Caco-2 (cell line): ENCODE results near the gene FN1. TPM values are rescaled to one million over a fixed set of nuclear protein-coding genes. Genes with fewer than 3 reads are reported as not detected.

ENCODE experiments used
- BruUV-seq: library from RNA; stranded (reverse); fragments of 400-500 nt; replicated peaks from 2 replicates; lab custom pipeline; 2021; lab: Mats Ljungman, UMichigan
- CTCF ChIA-PET: fragments of 300-600 bp; sonication (Branson Sonifier 250); formaldehyde crosslinking; loops from one replicate; lab custom pipeline; 2022; ENCODE audit warnings: antibody characterized with exemption; lab: Charles Lee
- POLR2A ChIA-PET: fragments of 300-600 bp; sonication (Branson Sonifier 250); formaldehyde crosslinking; loops from one replicate; lab custom pipeline; 2022; ENCODE audit warnings: antibody characterized with exemption; lab: Charles Lee
- DNase-seq, 2 experiments: peaks; one replicate each; pipeline versions ENCODE4 v3.0.0 to v3.0.0-alpha.2; 2020 to 2022
- H3K27me3 ChIP-seq: replicated peaks from 2 replicates; pipeline ENCODE4 v1.6.0; 2011; ENCODE audit warnings: low read length; ENCODE audit not compliant: control insufficient read depth, insufficient read depth
- H3K36me3 ChIP-seq: 2 replicates; pipeline ENCODE4 v1.5.1; 2011; ENCODE audit warnings: low read length; ENCODE audit not compliant: control insufficient read depth, insufficient read depth
- H3K4me1 ChIP-seq: fragments of 250-450 bp; sonication (Bioruptor Pico); 2 replicates; pipeline ENCODE4 v1.5.1; 2020; ENCODE audit warnings: mild to moderate bottlenecking
- H3K4me3 ChIP-seq: 2 replicates; pipeline ENCODE4 v1.5.1; 2011; ENCODE audit warnings: low read depth, mild to moderate bottlenecking, control low read depth, low read length
- H3K9me3 ChIP-seq: fragments of 250-450 bp; sonication (Bioruptor Pico); 2 replicates; pipeline ENCODE4 v1.5.1; 2020; ENCODE audit warnings: mild to moderate bottlenecking, moderate library complexity
- H3K27ac Mint-ChIP-seq: one replicate; pipeline ENCODE4 v1.8.0; 2022; ENCODE audit warnings: mixed read lengths; ENCODE audit not compliant: unreplicated experiment
- H3K27me3 Mint-ChIP-seq: one replicate; pipeline ENCODE4 v1.8.0; 2022; ENCODE audit warnings: mixed read lengths; ENCODE audit not compliant: insufficient read depth, unreplicated experiment
- H3K36me3 Mint-ChIP-seq: one replicate; pipeline ENCODE4 v1.8.0; 2022; ENCODE audit warnings: mild to moderate bottlenecking, mixed read lengths; ENCODE audit not compliant: insufficient read depth, unreplicated experiment
- H3K4me1 Mint-ChIP-seq: one replicate; pipeline ENCODE4 v1.8.0; 2022; ENCODE audit warnings: low read depth, mixed read lengths; ENCODE audit not compliant: unreplicated experiment
- H3K4me3 Mint-ChIP-seq: one replicate; pipeline ENCODE4 v1.8.0; 2022; ENCODE audit warnings: mild to moderate bottlenecking, moderate library complexity, mixed read lengths; ENCODE audit not compliant: unreplicated experiment
- H3K9me3 Mint-ChIP-seq: one replicate; pipeline ENCODE4 v1.8.0; 2022; ENCODE audit warnings: mixed read lengths; ENCODE audit not compliant: unreplicated experiment
- intact Hi-C: fragments of 100-400 bp; cut with micrococcal nuclease; formaldehyde crosslinking; loops from one replicate; pipeline ENCODE4 v1.10.0; 2022; ENCODE audit not compliant: unreplicated experiment
- total RNA-seq: library from RNA; stranded (reverse); gene quantifications from 2 replicates; pipeline ENCODE4 v1.2.3, GENCODE V29; 2022
- TF ChIP-seq, protein P1 (sequence below), 2 experiments: fragments of 200-600 bp in 1 of 2; IDR thresholded peaks; 1 replicate in 1 of 2; 2 replicates in 1 of 2; pipeline versions ENCODE4 v1.5.1 to v1.8.0; 2011 to 2022; ENCODE audit warnings: antibody characterized with exemption in 1 of 2, control low read depth in 1 of 2, inconsistent platforms in 1 of 2, low read depth in 1 of 2, low read length in 1 of 2, mild to moderate bottlenecking in 1 of 2, moderate library complexity in 1 of 2; ENCODE audit not compliant: insufficient read depth in 1 of 2, severe bottlenecking in 1 of 2, unreplicated experiment in 1 of 2

FN1 gene
- total RNA-seq, 1 experiment from 2014 or later, result 3,805 TPM

- Histone ChIP-seq H3K9me3 (no peaks in the 10 kb centered on the region), H3K36me3 (peaks cover 10% of the 10 kb centered on the region), H3K27me3 (no peaks in the 10 kb centered on the region), H3K4me3 (no peak overlapping the region), H3K4me1 (peaks cover 10% of the 10 kb centered on the region; the same call in 1 of the 2 replicates)
- H3K36me3 Mint-ChIP-seq, result peaks cover 99% of the 10 kb centered on the region
- H3K27me3 Mint-ChIP-seq, result no peaks in the 10 kb centered on the region
- TF ChIP-seq, protein P1, sequence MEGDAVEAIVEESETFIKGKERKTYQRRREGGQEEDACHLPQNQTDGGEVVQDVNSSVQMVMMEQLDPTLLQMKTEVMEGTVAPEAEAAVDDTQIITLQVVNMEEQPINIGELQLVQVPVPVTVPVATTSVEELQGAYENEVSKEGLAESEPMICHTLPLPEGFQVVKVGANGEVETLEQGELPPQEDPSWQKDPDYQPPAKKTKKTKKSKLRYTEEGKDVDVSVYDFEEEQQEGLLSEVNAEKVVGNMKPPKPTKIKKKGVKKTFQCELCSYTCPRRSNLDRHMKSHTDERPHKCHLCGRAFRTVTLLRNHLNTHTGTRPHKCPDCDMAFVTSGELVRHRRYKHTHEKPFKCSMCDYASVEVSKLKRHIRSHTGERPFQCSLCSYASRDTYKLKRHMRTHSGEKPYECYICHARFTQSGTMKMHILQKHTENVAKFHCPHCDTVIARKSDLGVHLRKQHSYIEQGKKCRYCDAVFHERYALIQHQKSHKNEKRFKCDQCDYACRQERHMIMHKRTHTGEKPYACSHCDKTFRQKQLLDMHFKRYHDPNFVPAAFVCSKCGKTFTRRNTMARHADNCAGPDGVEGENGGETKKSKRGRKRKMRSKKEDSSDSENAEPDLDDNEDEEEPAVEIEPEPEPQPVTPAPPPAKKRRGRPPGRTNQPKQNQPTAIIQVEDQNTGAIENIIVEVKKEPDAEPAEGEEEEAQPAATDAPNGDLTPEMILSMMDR (IDR thresholded peaks at IDR 0.05; ENCODE audit: insufficient read depth in 1 of 2, low read depth in 1 of 2, low read length in 1 of 2, severe bottlenecking in 1 of 2, unreplicated experiment in 1 of 2), result peak; percentile 6 to 24
- peak in 1 of 2 experiments; percentile 45 for DNase-seq
- intact Hi-C loops, result loop anchor here (2.0 kb wide), 1 partner anchor 533 kb away; no protein-coding TSS in a partner anchor
- no peak overlapping the region for H3K27ac Mint-ChIP-seq
- CTCF ChIA-PET, result no interaction called here
- peaks cover 26% of the 10 kb centered on the region for H3K4me1 Mint-ChIP-seq
- H3K4me3 Mint-ChIP-seq, result no peak overlapping the region
- no TSS peak for BruUV-seq
- POLR2A ChIA-PET, result interaction anchor here (0.6 kb wide), 1 partner anchor 32 kb away, joined by 3 read pairs; no protein-coding TSS in a partner anchor
- H3K9me3 Mint-ChIP-seq, result no peaks in the 10 kb centered on the region
These were observed 38.1 kb downstream of the FN1 start for GRCh38 chr2:215397632-215398341.

- peaks cover 14% of the 10 kb centered on the region for H3K36me3 ChIP-seq
- Mint-ChIP-seq H3K27me3 (no peaks in the 10 kb centered on the region), H3K9me3 (no peaks in the 10 kb centered on the region), H3K36me3 (peaks cover 100% of the 10 kb centered on the region), H3K27ac (no peak overlapping the region), H3K4me1 (peaks cover 29% of the 10 kb centered on the region), H3K4me3 (no peak overlapping the region)
- no peak for DNase-seq
- H3K27me3 ChIP-seq, result no peaks in the 10 kb centered on the region
- CTCF ChIA-PET, result no interaction called here
- peaks cover 10% of the 10 kb centered on the region; the same call in 1 of the 2 replicates for H3K4me1 ChIP-seq
- no TSS peak for BruUV-seq
- intact Hi-C loops, result loop anchor here (2.0 kb wide), 1 partner anchor 534 kb away; no protein-coding TSS in a partner anchor
- H3K9me3 ChIP-seq, result no peaks in the 10 kb centered on the region
- no peak overlapping the region for H3K4me3 ChIP-seq
- POLR2A ChIA-PET, result interaction anchor here (0.6 kb wide), 1 partner anchor 33 kb away, joined by 3 read pairs; no protein-coding TSS in a partner anchor
- TF ChIP-seq, protein P1 (IDR thresholded peaks at IDR 0.05; ENCODE audit: insufficient read depth in 1 of 2, low read depth in 1 of 2, low read length in 1 of 2, severe bottlenecking in 1 of 2, unreplicated experiment in 1 of 2), result no peak
These were observed 39.1 kb downstream of the FN1 start for GRCh38 chr2:215396595-215397313.
